Gastroesophageal sphincter (tissue), 4 donors: ENCODE measurements around the gene CCL15. TPM values are rescaled to one million over a fixed set of nuclear protein-coding genes. Genes with fewer than 3 reads are reported as not detected.

ENCODE experiments used
- ATAC-seq: fragments of 150-250 bp; one replicate; pipeline ENCODE4 v1.9.1; 2016; ENCODE audit warnings: mild to moderate bottlenecking, moderate library complexity
- H3K27ac ChIP-seq, 4 donors: fragments of 200-600 bp; sonication (generic) in 3 of 4; 1 replicate in 3 of 4; 2 replicates in 1 of 4; pipeline ENCODE4 v1.5.1; 2016 to 2019
- H3K27me3 ChIP-seq: fragments of 200-600 bp; sonication (generic); one replicate; pipeline ENCODE4 v1.5.1; 2019
- H3K36me3 ChIP-seq, 2 donors: fragments of 200-600 bp; sonication (generic); one replicate each; pipeline ENCODE4 v1.5.1; 2019; ENCODE audit warnings: control low read depth in 1 of 2
- H3K4me1 ChIP-seq, 3 donors: fragments of 200-600 bp; sonication (generic); 1 replicate in 2 of 3; 2 replicates in 1 of 3; pipeline ENCODE4 v1.5.1; 2016 to 2019; ENCODE audit warnings: control low read depth in 2 of 3
- H3K4me3 ChIP-seq, 2 donors: fragments of 200-600 bp; sonication (generic); one replicate each; pipeline ENCODE4 v1.5.1; 2019; ENCODE audit warnings: mild to moderate bottlenecking in 1 of 2, moderate library complexity in 1 of 2
- H3K9me3 ChIP-seq, 3 donors: fragments of 200-600 bp; sonication (generic); one replicate each; pipeline ENCODE4 v1.5.1; 2017 to 2019; ENCODE audit warnings: control low read depth in 2 of 3
- CTCF ChIP-seq, 4 experiments: fragments of 200-600 bp in 2 of 4; fragments of 450-650 bp in 2 of 4; sonication (generic) in 1 of 4; IDR thresholded peaks; one replicate each; pipeline ENCODE4 v1.5.1; 2017 to 2019; ENCODE audit warnings: antibody characterized with exemption in 4 of 4, mild to moderate bottlenecking in 2 of 4, moderate library complexity in 2 of 4
- EP300 ChIP-seq: sonication (generic); formaldehyde crosslinking; IDR thresholded peaks from one replicate; pipeline ENCODE4 v1.6.1; 2017; ENCODE audit warnings: antibody characterized with exemption, mild to moderate bottlenecking
- POLR2A ChIP-seq, 2 donors: fragments of 450-650 bp; IDR thresholded peaks; one replicate each; pipeline ENCODE4 v1.6.1; 2017; ENCODE audit warnings: antibody characterized with exemption in 2 of 2, mild to moderate bottlenecking in 2 of 2, moderate library complexity in 1 of 2
- POLR2AphosphoS5 ChIP-seq: sonication (generic); formaldehyde crosslinking; IDR thresholded peaks from one replicate; pipeline ENCODE4 v1.6.1; 2017; ENCODE audit warnings: antibody characterized with exemption
- WGBS, 2 donors: methylation state at CpG; one replicate each; pipeline ENCODE4 v1.1.5; 2018; ENCODE audit warnings: low coverage in 1 of 2; 5-methylcytosine and 5-hydroxymethylcytosine counted together
- total RNA-seq, 4 donors: library from RNA; depleted of rRNA; stranded (reverse); fragments of >200 nt; gene quantifications; one replicate each; pipeline ENCODE4 v1.1.0, GENCODE V29; 2016

Gene CCL15
- total RNA-seq, 4 donors from 2014 or later = not detected

DNA sequence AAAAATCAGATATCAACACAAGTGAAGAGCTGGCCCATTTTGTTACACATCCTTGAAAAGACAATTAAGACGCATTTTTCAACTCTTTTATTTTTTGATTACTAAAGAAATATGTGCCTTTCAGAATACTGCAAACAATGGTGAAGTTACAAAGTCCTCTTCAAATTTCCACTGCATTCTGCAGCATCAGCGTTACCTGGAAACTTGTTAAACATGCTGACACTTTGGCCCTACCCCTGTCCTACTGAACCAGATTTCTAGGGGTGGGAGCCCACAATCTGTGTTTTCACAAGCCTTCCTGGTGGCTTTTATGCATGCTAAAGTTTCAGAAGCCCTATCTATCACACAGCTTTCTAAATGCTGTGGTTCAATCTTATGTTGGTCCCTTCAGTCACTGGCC lies 10.3 kb downstream of the CCL15 start:
- peaks cover 0 to 6% (median 0%) of the 10 kb centered on the region in 3 donors for H3K4me1 ChIP-seq
- H3K36me3 ChIP-seq = no peaks in the 10 kb centered on the region
- H3K4me3 ChIP-seq = no peak overlapping the region
- H3K27me3 ChIP-seq = peaks cover 7% of the 10 kb centered on the region
- TF ChIP-seq CTCF (IDR thresholded peaks at IDR 0.05) = no peak
- TF ChIP-seq POLR2A (IDR thresholded peaks at IDR 0.05) = no peak
- TF ChIP-seq POLR2AphosphoS5 = no peak
- TF ChIP-seq EP300 = no peak
- no peak overlapping the region for H3K27ac ChIP-seq
- WGBS, 2 donors = 48 to 81% methylated on average over 2 of the region's 2 CpGs
- ATAC-seq = no peak
- peaks cover 0 to 14% (median 0%) of the 10 kb centered on the region in 3 donors for H3K9me3 ChIP-seq

- TF ChIP-seq POLR2A (IDR thresholded peaks at IDR 0.05) (no peak), POLR2AphosphoS5 (no peak), EP300 (no peak), CTCF (IDR thresholded peaks at IDR 0.05) (no peak)
- ATAC-seq = no peak
- no peak overlapping the region for H3K27ac ChIP-seq
Measured at GRCh38 chr17:35988164-35988563, 13.2 kb downstream of the CCL15 start.

GRCh38 chr17:35986643-35987042 lies 14.7 kb downstream of the CCL15 start, which contains the start of gene CCL14:
Gene CCL14 (minus strand): TSS chr17:35986729. CDS start chr17:35986649, 80 bp downstream.
- ATAC-seq = no peak
- Histone ChIP-seq H3K27me3 (peaks cover 5% of the 10 kb centered on the region), H3K27ac (peak within 1 kb of the TSS in 3 of 4 donors; percentile 32 to 42 (median 35)), H3K4me3 (peak within 1 kb of the TSS in 1 of 2 donors; percentile 38), H3K9me3 (peaks cover 0 to 14% (median 0%) of the 10 kb centered on the region in 3 donors), H3K4me1 (peaks cover 0 to 6% (median 0%) of the 10 kb centered on the region in 3 donors), H3K36me3 (no peaks in the 10 kb centered on the region)
- WGBS, 2 donors = 0 to 67% methylated on average over 1 of the region's 1 CpG
- TF ChIP-seq POLR2A (IDR thresholded peaks at IDR 0.05) (no peak), POLR2AphosphoS5 (no peak), EP300 (no peak), CTCF (IDR thresholded peaks at IDR 0.05) (no peak)

More at GRCh38 chr17:35988164-35988563, 13.2 kb downstream of the CCL15 start:
- Histone ChIP-seq H3K4me1 (peaks cover 0 to 6% (median 0%) of the 10 kb centered on the region in 3 donors), H3K9me3 (peaks cover 0 to 14% (median 0%) of the 10 kb centered on the region in 3 donors), H3K36me3 (no peaks in the 10 kb centered on the region), H3K27me3 (peaks cover 7% of the 10 kb centered on the region), H3K4me3 (no peak overlapping the region)

- peak overlapping the region in 1 of 2 donors; percentile 38 for H3K4me3 ChIP-seq
- peaks cover 4% of the 10 kb centered on the region for H3K27me3 ChIP-seq
- WGBS, 2 donors = 93% methylated on average over 6 of the region's 6 CpGs; no CpG with 5 or more reads in 1 of the 2 donors
- ATAC-seq = no peak
- H3K4me1 ChIP-seq = peaks cover 0 to 6% (median 0%) of the 10 kb centered on the region in 3 donors
- H3K27ac ChIP-seq = no peak overlapping the region
- TF ChIP-seq CTCF (IDR thresholded peaks at IDR 0.05) (no peak), POLR2A (IDR thresholded peaks at IDR 0.05) (no peak), EP300 (no peak), POLR2AphosphoS5 (no peak)
- peaks cover 0 to 8% (median 0%) of the 10 kb centered on the region in 3 donors for H3K9me3 ChIP-seq
- no peaks in the 10 kb centered on the region for H3K36me3 ChIP-seq
Measured at GRCh38 chr17:35984140-35984539, 17.2 kb downstream of the CCL15 start.
